HS-5 (cell line): Measurements from ENCODE around the gene NUB1.

Source experiments
- DNase-seq: peaks from one replicate; pipeline ENCODE4 v3.0.0-alpha.2; 2012; ENCODE audit warnings: low read depth

NUB1 gene

DNA sequence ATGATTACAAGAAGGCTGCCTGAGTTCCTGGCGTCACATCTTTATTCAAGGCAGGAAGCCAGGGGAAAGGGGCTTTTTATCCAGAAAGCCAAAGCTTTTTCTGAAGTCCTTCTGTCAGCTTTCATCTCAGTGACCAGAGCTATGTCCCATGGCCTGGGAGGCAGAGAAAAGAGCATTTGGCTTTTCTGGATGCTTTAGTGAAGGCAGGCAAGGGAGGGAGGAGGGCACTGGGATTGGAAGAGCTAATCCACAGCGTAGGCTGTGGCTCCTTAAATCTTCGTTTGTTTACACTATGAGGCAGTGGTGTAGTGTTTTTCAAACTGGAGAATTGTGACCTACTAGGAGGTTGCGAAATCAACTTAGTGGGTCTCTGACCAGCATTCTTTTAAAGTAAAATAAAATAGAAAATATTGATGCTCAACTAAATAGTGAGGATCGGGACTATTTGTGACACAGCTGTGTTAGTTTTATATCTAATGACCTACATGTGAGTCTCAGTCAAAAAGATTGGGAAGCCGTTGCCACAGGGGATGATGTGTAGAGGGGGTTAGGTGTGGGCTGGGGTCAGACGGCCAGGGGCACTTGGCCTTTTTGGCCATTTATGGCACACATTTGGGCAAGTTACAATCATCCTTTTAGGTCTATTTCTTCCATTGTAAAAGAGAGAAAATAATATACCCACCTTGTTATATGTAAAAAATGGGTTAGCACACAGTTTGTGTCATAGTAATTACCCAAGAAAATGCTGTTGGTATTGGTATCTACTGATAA, 84.2 kb downstream of the NUB1 start:
- no peak for DNase-seq

GRCh38 chr7:151426441-151426903, 84.9 kb downstream of the NUB1 start:
- no peak for DNase-seq

- DNase-seq = no peak
These were observed 85.5 kb downstream of the NUB1 start for GRCh38 chr7:151426904-151427704.

- DNase-seq = no peak
These were observed 86.2 kb downstream of the NUB1 start for GRCh38 chr7:151427705-151428377.
